Gastrocnemius medialis (tissue), 4 donors: ENCODE measurements around the gene STK17B. TPM values are rescaled to one million over a fixed set of nuclear protein-coding genes. Genes with fewer than 3 reads are reported as not detected.

ENCODE experiments used
- ATAC-seq, 2 donors: fragments of 150-250 bp; one replicate each; pipeline ENCODE4 v1.9.1; 2016
- DNase-seq, 2 donors: peaks; one replicate each; pipeline ENCODE4 v3.0.0-alpha.2; 2019
- H3K27ac ChIP-seq, 4 donors: fragments of 200-600 bp; sonication (generic); 1 replicate in 1 of 4; 2 replicates in 3 of 4; pipeline ENCODE4 v1.5.1; 2016 to 2018; ENCODE audit warnings: mild to moderate bottlenecking in 2 of 4, moderate library complexity in 1 of 4
- H3K27me3 ChIP-seq, 3 donors: fragments of 200-600 bp; sonication (generic) in 2 of 3; 1 replicate in 1 of 3; 2 replicates in 2 of 3; pipeline versions ENCODE4 v1.5.1 to v1.6.0; 2016 to 2019; ENCODE audit warnings: mild to moderate bottlenecking in 1 of 3, moderate library complexity in 1 of 3
- H3K36me3 ChIP-seq, 2 donors: fragments of 200-600 bp; sonication (generic) in 1 of 2; one replicate each; pipeline ENCODE4 v1.5.1; 2017 to 2018
- H3K4me1 ChIP-seq, 2 donors: fragments of 200-600 bp; sonication (generic) in 1 of 2; one replicate each; pipeline ENCODE4 v1.5.1; 2016 to 2017; ENCODE audit warnings: mild to moderate bottlenecking in 2 of 2
- H3K4me3 ChIP-seq, 4 donors: fragments of 200-600 bp; sonication (generic) in 3 of 4; 1 replicate in 1 of 4; 2 replicates in 3 of 4; pipeline ENCODE4 v1.5.1; 2016 to 2019; ENCODE audit warnings: mild to moderate bottlenecking in 2 of 4
- H3K9me3 ChIP-seq, 3 donors: fragments of 200-600 bp; sonication (generic) in 2 of 3; 1 replicate in 1 of 3; 2 replicates in 2 of 3; pipeline ENCODE4 v1.5.1; 2016 to 2019
- CTCF ChIP-seq, 5 experiments: fragments of 450-650 bp in 3 of 5; fragments of 200-600 bp in 2 of 5; sonication (generic) in 2 of 5; IDR thresholded peaks in 4 of 5; conservative IDR thresholded peaks in 1 of 5; 1 replicate in 4 of 5; 2 replicates in 1 of 5; pipeline ENCODE4 v1.5.1; 2016 to 2019; ENCODE audit warnings: antibody characterized with exemption in 5 of 5, mild to moderate bottlenecking in 3 of 5, moderate library complexity in 3 of 5
- POLR2A ChIP-seq, 2 donors: fragments of 450-650 bp; IDR thresholded peaks; one replicate each; pipeline ENCODE4 v1.6.1; 2017; ENCODE audit warnings: antibody characterized with exemption in 2 of 2, mild to moderate bottlenecking in 2 of 2, moderate library complexity in 2 of 2
- in situ Hi-C, 4 donors: fragments of 200-750 bp; cut with MboI; loops; one replicate each; pipeline versions ENCODE4 v1.15.0 to v1.8.0; 2017; ENCODE audit warnings: low sequenced_read_pairs in 4 of 4
- intact Hi-C: fragments of 100-400 bp; cut with DNase I; formaldehyde crosslinking; loops from one replicate; pipeline ENCODE4 v1.15.1; 2023; ENCODE audit warnings: low total_unique reads
- total RNA-seq, 4 donors: library from RNA; depleted of rRNA; stranded (reverse); fragments of >200 nt; gene quantifications; one replicate each; pipeline versions ENCODE4 v1.1.0 to v1.2.3, GENCODE V29; 2016

STK17B gene
- total RNA-seq, 4 donors from 2014 or later, result 4.4 to 11.5 (median 8.8) TPM

GRCh38 chr2:196182439-196183171 lies 11.2 kb upstream of the STK17B start:
- in situ Hi-C loops, result no loop called here
- no peaks in the 10 kb centered on the region for H3K9me3 ChIP-seq

GRCh38 chr2:196181484-196181883 lies 10.1 kb upstream of the STK17B start:
- no peak overlapping the region for H3K27ac ChIP-seq
- no peaks in the 10 kb centered on the region for H3K27me3 ChIP-seq
- DNase-seq (no peak), ATAC-seq (no peak)
- no peaks in the 10 kb centered on the region for H3K4me1 ChIP-seq
- H3K4me3 ChIP-seq, result no peak overlapping the region
- TF ChIP-seq CTCF (IDR thresholded peaks at IDR 0.05 in 4 of 5, conservative IDR thresholded peaks at IDR 0.05 in 1 of 5), result no peak
- TF ChIP-seq POLR2A (IDR thresholded peaks at IDR 0.05), result no peak
- in situ Hi-C loops, result no loop called here
- no peaks in the 10 kb centered on the region for H3K9me3 ChIP-seq
- no peaks in the 10 kb centered on the region for H3K36me3 ChIP-seq
- intact Hi-C loops, result no loop called here

More at GRCh38 chr2:196182439-196183171, 11.2 kb upstream of the STK17B start:
- no peaks in the 10 kb centered on the region for H3K36me3 ChIP-seq
- no peaks in the 10 kb centered on the region for H3K27me3 ChIP-seq
- H3K27ac ChIP-seq, result no peak overlapping the region
- TF ChIP-seq POLR2A (IDR thresholded peaks at IDR 0.05) (no peak), CTCF (IDR thresholded peaks at IDR 0.05 in 4 of 5, conservative IDR thresholded peaks at IDR 0.05 in 1 of 5) (no peak)
- ATAC-seq (no peak), DNase-seq (no peak)
- H3K4me3 ChIP-seq, result no peak overlapping the region
- intact Hi-C loops, result no loop called here
- no peaks in the 10 kb centered on the region for H3K4me1 ChIP-seq

GRCh38 chr2:196177124-196177523 lies 5.7 kb upstream of the STK17B start:
- no peaks in the 10 kb centered on the region for H3K36me3 ChIP-seq
- H3K9me3 ChIP-seq, result no peaks in the 10 kb centered on the region
- H3K4me1 ChIP-seq, result peaks cover 0 to 3% of the 10 kb centered on the region in 2 donors
- TF ChIP-seq POLR2A (IDR thresholded peaks at IDR 0.05) (no peak), CTCF (IDR thresholded peaks at IDR 0.05 in 4 of 5, conservative IDR thresholded peaks at IDR 0.05 in 1 of 5) (no peak)
- in situ Hi-C loops, result no loop called here
- H3K27ac ChIP-seq, result no peak overlapping the region
- H3K27me3 ChIP-seq, result no peaks in the 10 kb centered on the region
- H3K4me3 ChIP-seq, result no peak overlapping the region
- DNase-seq (no peak), ATAC-seq (no peak)
- intact Hi-C loops, result loop anchor here (10.0 kb wide), 3 partner anchors 458 to 748 kb away; partner anchors contain the start of genes CCDC150, PGAP1 and SLC39A10

GRCh38 chr2:196176142-196176738 lies 4.9 kb upstream of the STK17B start:
- no peak for DNase-seq
- no peak overlapping the region for H3K4me3 ChIP-seq
- TF ChIP-seq POLR2A (IDR thresholded peaks at IDR 0.05), result no peak
- no peak for TF ChIP-seq CTCF (IDR thresholded peaks at IDR 0.05 in 4 of 5, conservative IDR thresholded peaks at IDR 0.05 in 1 of 5)
- no peaks in the 10 kb centered on the region for H3K9me3 ChIP-seq
- H3K27me3 ChIP-seq, result no peaks in the 10 kb centered on the region
- H3K36me3 ChIP-seq, result no peaks in the 10 kb centered on the region
- in situ Hi-C loops (no loop called here), intact Hi-C loops (loop anchor here (10.0 kb wide), 3 partner anchors 459 to 749 kb away; partner anchors contain the start of genes CCDC150, PGAP1 and SLC39A10)
- H3K4me1 ChIP-seq, result peaks cover 0 to 5% of the 10 kb centered on the region in 2 donors
- no peak for ATAC-seq
- no peak overlapping the region for H3K27ac ChIP-seq
